ENCODE measurements around the gene CPNE5. TPM values are rescaled to one million over a fixed set of nuclear protein-coding genes. Genes with fewer than 3 reads are reported as not detected.

CPNE5 gene
- total and polyA plus RNA-seq, 9 of the 15 experiments (the other 6 are each of a cell fraction or from before 2014, with no cell fraction given), result 0.14 to 1.0 (median 0.46) TPM; not detected in 2

GRCh38 chr6:36818756-36819155 is 20.5 kb downstream of the CPNE5 start:
- no peaks in the 10 kb centered on the region for H3K9me3 ChIP-seq (replicated peaks; ENCODE audit: control insufficient read depth, insufficient read depth, low read depth, low read length)
- no peak overlapping the region for H3K4me2 ChIP-seq (ENCODE audit: insufficient read depth, low read length)
- no peaks in the 10 kb centered on the region for H3K36me3 ChIP-seq (ENCODE audit: control insufficient read depth, insufficient read depth, low read length)
- no peak for ATAC-seq
- in situ Hi-C loops (cut with MboI) (no loop called here), intact Hi-C loops (cut with micrococcal nuclease) (no loop called here)
- no peak for FAIRE-seq
- ChIA-PET CTCF (ENCODE audit: low intra/inter-chr PET ratio) (no interaction called here), POLR2A (no interaction called here)
- H3K27ac ChIP-seq (ENCODE audit: extremely low read depth, low read depth, low read length), result no peak overlapping the region
- DNase-seq (ENCODE audit: extremely low read depth in 1 of 4, low spot score in 3 of 4), result no peak
- H3K9ac ChIP-seq (ENCODE audit: insufficient read depth in 1 of 2, low read depth in 2 of 2, low read length in 2 of 2), result no peak overlapping the region
- no TSS peak for BruUV-seq (replicated peaks)
- no peak overlapping the region for H2AFZ ChIP-seq (ENCODE audit: low read depth, low read length)
- H3K79me2 ChIP-seq (ENCODE audit: control insufficient read depth, insufficient read depth, low read length), result no peaks in the 10 kb centered on the region
- 70% methylated on average over 4 of the region's 4 CpGs for WGBS (ENCODE audit: insufficient coverage, low coverage, missing lambda C conversion rate)
- peaks cover 14 to 33% of the 10 kb centered on the region in 2 experiments for H3K4me1 ChIP-seq (replicated peaks in 1 of 2; ENCODE audit: control insufficient read depth in 2 of 2, insufficient read depth in 2 of 2, low read length in 2 of 2)
- H4K20me1 ChIP-seq (replicated peaks; ENCODE audit: control insufficient read depth, insufficient read depth, low read length), result no peaks in the 10 kb centered on the region
- no peaks in the 10 kb centered on the region for H3K9me1 ChIP-seq (ENCODE audit: control insufficient read depth, insufficient read depth, low read length)
- H3K4me3 ChIP-seq, result no peak overlapping the region
- TF ChIP-seq ZZZ3 (IDR thresholded peaks at IDR 0.05), result no peak
- no peak for TF ChIP-seq KDM1A (IDR thresholded peaks at IDR 0.05)
- no peak for TF ChIP-seq MEIS2 (IDR thresholded peaks at IDR 0.05; ENCODE audit: partially characterized antibody)
- TF ChIP-seq HMG20A (CRISPR knock-in tag; conservative IDR thresholded peaks at IDR 0.05), result no peak
- TF ChIP-seq CBX1 (IDR thresholded peaks at IDR 0.05; ENCODE audit: low read depth), result no peak
- no peak for TF ChIP-seq TCF15 (CRISPR knock-in tag; IDR thresholded peaks at IDR 0.05)
- TF ChIP-seq ZNF354B (CRISPR knock-in tag; IDR thresholded peaks at IDR 0.05), result no peak
- TF ChIP-seq PATZ1 (CRISPR knock-in tag; IDR thresholded peaks at IDR 0.05; ENCODE audit: borderline replicate concordance), result no peak
- no peak for TF ChIP-seq RBM25 (IDR thresholded peaks at IDR 0.05; ENCODE audit: low read depth, low read length, severe bottlenecking)
- TF ChIP-seq POLR2AphosphoS5 (IDR thresholded peaks at IDR 0.05; ENCODE audit: control insufficient read depth, insufficient read depth, low read depth, low read length), result no peak
- TF ChIP-seq HDAC3 (IDR thresholded peaks at IDR 0.05; ENCODE audit: borderline replicate concordance, partially characterized antibody), result no peak
- TF ChIP-seq GATAD2B (IDR thresholded peaks at IDR 0.05; ENCODE audit: borderline replicate concordance), result no peak
- no peak for TF ChIP-seq ZNF184 (CRISPR knock-in tag; IDR thresholded peaks at IDR 0.05)
- no peak for TF ChIP-seq BCOR (IDR thresholded peaks at IDR 0.05)
- no peaks in the 10 kb centered on the region; a peak in 1 of 5 replicates for H3K27me3 ChIP-seq (ENCODE audit: control insufficient read depth in 2 of 2, insufficient read depth in 2 of 2, low read length in 2 of 2)
